ENCODE data around the gene TPRG1L.
A peak's percentile ranks its signal among the peaks of the same experiment; 100 is the strongest.

The TPRG1L gene

GRCh38 chr1:3594706-3595377 is 30.0 kb upstream of the TPRG1L start:
- no peak for DNase-seq

GRCh38 chr1:3595949-3596348 is 28.9 kb upstream of the TPRG1L start:
- no peak for DNase-seq

DNA sequence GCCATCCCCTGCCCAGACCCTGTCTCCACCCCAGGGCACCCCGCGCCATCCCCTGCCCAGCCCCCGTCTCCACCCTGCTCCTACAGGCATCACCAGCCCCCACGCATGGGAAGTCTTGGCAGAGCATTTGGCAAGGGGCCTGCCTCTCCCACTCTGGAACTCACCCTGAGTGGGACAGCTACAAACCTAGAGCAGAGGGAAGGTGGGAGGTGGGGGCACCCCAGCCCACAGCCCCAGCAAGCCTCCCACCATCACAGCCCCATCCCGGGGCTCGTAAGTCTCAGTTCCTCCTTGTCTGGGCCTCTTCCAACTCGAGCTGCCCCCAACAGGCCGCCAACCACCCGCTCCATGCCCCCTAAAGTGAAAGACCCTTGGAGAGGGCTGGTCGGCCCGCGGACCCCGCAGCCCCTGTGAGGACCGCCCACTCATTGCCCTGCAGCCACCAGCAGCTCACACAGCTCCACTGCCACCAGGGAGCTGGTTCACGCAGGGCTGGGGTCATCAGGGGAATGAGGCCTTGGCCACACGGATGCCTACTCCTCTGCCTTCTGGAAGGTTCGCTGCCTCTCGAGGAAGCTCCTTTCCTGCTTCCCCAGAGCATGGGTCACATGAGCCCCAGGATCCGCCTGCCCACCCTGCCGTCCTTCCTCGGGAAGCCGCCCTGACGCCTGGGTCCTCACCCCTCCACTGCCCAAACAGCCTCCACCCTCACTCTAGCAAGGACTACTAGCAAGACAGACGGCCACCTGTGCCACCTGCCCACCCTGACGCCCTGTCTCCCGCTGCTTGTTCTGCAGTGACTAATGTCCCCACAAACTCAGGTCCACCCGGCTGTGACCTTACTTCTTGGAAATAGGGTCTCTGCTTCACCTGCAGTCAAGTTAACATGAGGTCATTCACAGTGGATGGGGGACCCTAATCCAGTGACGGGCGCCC is 27.9 kb upstream of the TPRG1L start:
- DNase-seq = no peak

DNA sequence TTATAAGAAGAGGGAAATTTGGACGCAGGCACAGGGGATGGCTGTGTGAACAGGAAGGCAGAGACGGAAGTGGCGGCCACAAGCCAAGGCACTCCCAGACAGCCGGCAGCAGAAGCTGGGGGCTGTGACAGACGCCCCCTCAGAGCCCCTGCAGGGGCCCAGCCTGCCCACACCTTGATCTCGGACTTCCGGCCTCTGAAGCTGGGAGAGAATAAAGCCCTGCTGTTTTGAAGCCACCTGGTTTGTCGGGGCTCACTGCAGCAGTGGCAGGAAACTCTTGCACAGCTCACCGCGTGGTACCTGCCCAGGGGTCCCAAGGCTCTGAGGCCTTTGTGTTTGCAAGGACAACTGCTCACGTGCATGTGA is 27.2 kb upstream of the TPRG1L start:
- DNase-seq = no peak

- peak; percentile 9 for DNase-seq
Measured at GRCh38 chr1:3598051-3598491, 26.7 kb upstream of the TPRG1L start.

GRCh38 chr1:3598522-3599285 is 26.1 kb upstream of the TPRG1L start:
- DNase-seq = no peak

GRCh38 chr1:3599286-3599811 is 25.5 kb upstream of the TPRG1L start:
- DNase-seq = no peak

DNA sequence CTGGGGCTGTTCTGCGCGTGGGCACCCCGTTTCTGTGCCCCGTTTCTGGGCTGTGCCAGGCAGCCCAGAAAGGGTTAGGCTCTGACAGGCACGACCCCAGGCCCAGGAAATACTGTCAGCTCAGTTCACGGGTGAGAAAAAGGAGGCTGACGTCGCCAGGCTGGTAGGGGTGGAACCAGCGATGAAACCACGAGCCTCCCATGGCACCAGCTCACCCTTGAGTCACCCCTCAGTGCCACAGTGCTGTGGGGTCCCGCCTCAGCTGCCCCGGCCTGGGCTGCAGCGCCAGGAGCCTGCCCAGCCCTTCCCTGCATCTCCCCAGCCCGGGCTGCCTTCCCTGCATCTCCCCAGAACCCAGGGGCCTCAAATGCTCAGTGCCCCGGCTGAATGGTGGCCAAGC is 25.0 kb upstream of the TPRG1L start:
- no peak for DNase-seq

DNA sequence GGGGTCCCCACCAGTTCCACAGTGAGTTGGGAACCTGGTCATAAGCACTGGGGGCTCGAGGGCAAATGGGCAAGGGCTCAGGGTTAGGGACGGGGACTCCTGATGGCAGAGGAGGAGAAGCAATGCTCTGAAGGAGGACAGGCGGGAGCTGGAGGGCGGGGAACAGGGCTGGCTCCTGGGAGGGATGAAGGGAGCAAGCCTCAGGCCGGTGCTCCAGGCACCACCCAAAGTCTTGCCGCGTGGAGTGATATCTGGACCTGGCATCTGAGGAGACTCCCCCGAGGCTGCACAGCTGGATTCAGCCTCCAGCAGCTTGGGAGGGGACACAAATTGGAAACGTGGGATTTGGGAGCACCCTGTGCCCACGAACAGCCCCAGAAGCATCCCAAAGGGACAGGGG is 24.5 kb upstream of the TPRG1L start:
- no peak for DNase-seq

GRCh38 chr1:3601743-3602142 is 23.1 kb upstream of the TPRG1L start:
- no peak for DNase-seq

GRCh38 chr1:3602375-3602774 is 22.4 kb upstream of the TPRG1L start:
- no peak for DNase-seq

DNA sequence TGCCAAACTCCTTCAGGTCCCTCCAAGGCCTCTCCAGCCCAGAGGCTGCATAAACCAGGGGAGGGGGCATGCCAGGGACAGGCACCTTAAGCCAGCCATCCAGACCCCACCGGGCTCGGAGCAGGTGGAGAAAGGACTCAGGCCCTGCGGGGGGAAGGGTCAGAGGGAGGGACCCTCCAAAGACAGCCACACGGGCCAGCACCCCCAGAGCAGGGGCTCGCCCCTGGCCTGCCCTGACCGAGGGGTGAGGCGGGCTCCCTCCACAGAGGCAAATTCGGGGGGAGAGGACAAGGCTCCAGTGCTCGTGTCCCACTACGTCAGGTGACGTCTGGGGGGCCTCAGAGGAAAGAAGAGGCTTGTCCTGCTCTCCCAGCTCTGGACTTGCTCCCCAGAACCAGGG is 21.7 kb upstream of the TPRG1L start:
- DNase-seq = no peak

GRCh38 chr1:3603571-3604467 is 21.0 kb upstream of the TPRG1L start:
- DNase-seq = no peak

DNA sequence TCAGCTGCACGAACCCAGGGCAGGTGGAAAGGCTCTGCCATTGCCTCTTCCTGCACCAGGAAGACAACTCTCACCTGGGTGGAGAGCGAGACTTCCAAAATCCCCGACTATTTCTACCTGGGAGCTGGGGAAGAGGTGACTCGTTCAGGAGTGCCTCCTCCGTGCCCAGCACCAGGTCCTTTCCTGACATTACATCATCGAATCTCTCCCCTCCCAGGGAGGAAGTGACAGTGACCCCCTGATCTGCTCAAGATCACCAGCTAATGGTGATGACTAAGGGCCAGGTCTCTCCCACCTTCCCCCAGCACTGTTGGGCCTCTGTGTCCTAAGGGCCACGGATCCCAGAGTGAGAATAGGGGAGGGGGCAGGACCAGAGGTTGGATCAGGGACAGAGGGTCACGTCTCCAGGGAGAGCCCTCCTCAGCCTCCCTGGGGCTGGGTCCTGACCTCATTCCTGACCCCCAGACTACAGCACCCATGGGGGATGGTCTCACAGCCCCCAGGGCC is 20.3 kb upstream of the TPRG1L start:
- no peak for DNase-seq

GRCh38 chr1:3604997-3605823 is 19.6 kb upstream of the TPRG1L start:
- no peak for DNase-seq

DNA sequence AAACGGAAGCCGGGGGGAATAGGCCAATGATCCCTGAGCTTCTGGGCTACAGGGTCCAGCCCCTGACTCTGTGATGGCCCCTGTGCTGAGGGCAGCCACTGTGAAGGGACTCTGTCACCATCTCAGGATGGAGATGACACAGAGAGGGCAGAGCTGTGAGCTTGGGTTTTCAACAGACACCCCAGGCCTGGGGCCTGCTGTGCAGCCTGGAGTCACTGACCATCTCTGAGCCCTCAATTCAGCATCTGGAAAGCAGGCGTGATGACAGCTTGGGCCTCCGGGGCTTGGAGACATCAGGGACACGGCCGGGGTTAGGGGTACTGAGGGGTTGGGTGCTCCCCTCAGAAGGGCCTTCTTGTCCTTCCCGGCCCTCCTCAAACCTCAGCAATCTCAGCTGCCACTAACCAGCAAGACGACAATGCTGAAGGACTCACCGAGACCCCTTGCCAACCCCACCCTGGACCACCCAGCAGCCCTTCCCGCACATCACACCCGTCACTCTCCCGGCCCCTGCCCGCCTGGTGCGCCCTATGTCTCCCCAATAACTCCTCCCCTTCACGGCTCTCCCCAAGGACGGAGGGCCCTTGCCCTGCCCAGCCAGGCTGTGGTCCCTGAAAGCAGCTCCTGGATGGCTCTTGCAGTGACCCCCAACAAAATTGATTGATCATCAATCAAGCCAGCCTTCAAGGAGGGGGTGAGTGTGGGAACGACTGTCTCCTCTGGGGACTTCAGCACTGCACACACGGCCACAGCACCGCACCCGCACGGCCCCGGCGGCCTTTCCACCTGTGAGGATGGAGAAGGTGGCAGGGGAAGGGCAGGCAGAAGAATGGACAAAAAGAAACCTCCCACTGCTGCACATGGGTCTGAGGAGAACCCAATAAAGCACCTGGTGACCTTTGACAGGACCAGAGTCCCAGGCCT is 17.8 kb upstream of the TPRG1L start:
- no peak for DNase-seq

GRCh38 chr1:3607703-3608065 is 17.1 kb upstream of the TPRG1L start:
- no peak for DNase-seq

DNA sequence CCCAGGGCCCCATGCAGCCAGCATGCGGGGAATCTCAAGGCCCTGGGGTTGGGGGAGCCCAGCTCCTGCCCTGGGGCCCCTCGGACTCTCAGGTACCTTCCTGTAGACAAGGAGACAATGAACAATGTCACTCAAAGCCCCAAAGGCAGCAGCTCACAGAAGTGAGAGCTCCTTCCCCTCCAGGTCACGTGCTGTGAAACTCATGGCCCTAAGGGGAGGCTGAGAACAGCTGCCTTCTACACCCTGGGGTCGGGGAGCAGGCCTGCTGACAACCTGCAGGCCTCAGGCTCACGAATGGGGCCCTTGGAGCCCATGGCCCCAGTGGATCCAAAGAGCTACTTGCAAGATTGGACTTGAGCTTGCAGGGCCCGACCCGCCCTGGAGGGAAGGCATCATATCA is 16.7 kb upstream of the TPRG1L start:
- DNase-seq = no peak

DNA sequence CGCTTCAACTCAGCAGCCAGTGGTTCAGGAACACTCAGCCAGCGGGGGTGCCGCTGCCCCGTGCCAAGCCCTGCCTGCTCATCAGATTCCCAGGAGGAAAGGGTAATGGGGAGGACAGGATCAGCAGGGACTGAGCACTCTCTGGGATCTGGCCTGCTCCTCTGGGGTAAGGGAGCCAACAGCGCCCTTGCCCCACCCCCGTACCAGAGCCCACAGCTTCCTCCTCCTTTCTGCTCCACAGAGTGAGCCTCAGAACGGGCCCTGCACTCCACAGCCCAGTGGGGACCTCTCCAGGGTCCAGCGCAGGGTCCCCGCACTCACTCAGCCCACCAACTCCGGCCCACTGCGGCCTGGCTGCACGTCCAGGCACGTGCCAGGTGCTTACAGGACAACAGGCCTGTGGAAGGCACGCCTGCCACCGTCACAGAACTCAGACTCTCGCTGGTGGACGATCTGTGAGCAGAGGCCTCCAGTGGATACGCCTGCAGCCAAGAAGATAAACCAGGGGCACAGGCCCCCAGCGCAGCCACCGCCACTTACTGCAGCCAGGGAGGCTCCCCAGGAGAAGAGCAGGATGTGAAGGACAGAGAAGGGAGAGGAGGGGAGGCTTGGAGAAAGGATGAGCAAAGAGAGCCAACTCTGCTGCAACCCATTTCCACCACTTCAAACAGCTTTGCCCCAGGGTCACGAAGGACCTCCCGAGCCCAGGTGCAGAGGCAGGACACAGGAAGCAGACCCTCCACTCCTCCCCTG is 15.6 kb upstream of the TPRG1L start:
- no peak for DNase-seq

Measured in NCI-H1092 treated with DMSO at 0.1 percent for 48 hours (cell line).